Adrenal gland (tissue), 12 donors: ENCODE data around the gene NOP9. TPM values are rescaled to one million over a fixed set of nuclear protein-coding genes. Genes with fewer than 3 reads are reported as not detected.

Experiments
- DNase-seq, 7 donors: peaks; one replicate each; pipeline ENCODE4 v3.0.0-alpha.2; 2019 to 2020
- H3K27ac ChIP-seq, 5 donors: fragments of 200-600 bp; sonication (generic) in 4 of 5; 1 replicate in 3 of 5; 2 replicates in 2 of 5; pipeline versions ENCODE4 v1.5.1 to v1.8.0; 2016 to 2020; ENCODE audit warnings: mild to moderate bottlenecking in 1 of 5
- H3K27me3 ChIP-seq: fragments of 200-600 bp; 2 replicates; pipeline ENCODE4 v1.8.0; 2021
- H3K36me3 ChIP-seq, 2 donors: fragments of 200-600 bp; replicated peaks in 1 of 2; 1 replicate in 1 of 2; 2 replicates in 1 of 2; pipeline versions ENCODE4 v1.5.1 to v1.8.0; 2018 to 2022
- H3K4me1 ChIP-seq, 2 donors: fragments of 200-600 bp; replicated peaks in 1 of 2; 1 replicate in 1 of 2; 2 replicates in 1 of 2; pipeline versions ENCODE4 v1.5.1 to v1.8.0; 2018 to 2021
- H3K4me3 ChIP-seq, 4 donors: fragments of 200-600 bp; sonication (generic) in 3 of 4; one replicate each; pipeline ENCODE4 v1.5.1; 2016 to 2018
- H3K9me3 ChIP-seq, 3 donors: fragments of 200-600 bp; sonication (generic) in 1 of 3; replicated peaks in 1 of 3; 1 replicate in 2 of 3; 2 replicates in 1 of 3; pipeline versions ENCODE4 v1.5.1 to v1.8.0; 2016 to 2021
- POLR2A ChIP-seq, 2 donors: fragments of 450-650 bp; IDR thresholded peaks; one replicate each; pipeline ENCODE4 v1.6.1; 2017; ENCODE audit warnings: antibody characterized with exemption in 2 of 2, mild to moderate bottlenecking in 2 of 2, moderate library complexity in 1 of 2
- WGBS, 4 donors: extraction: QIAGEN DNeasy Blood & Tissue Kit in 2 of 4; methylation state at CpG; one replicate each; pipeline versions ENCODE4 v1.1.5 to v1.1.7; 2013 to 2017; 5-methylcytosine and 5-hydroxymethylcytosine counted together
- intact Hi-C, 2 donors: fragments of 100-400 bp; cut with DNase I; formaldehyde crosslinking; loops; one replicate each; pipeline versions ENCODE4 v1.14.1 to v1.15.0; 2022 to 2023
- polyA plus RNA-seq, 3 donors: library from polyadenylated mRNA; stranded (reverse); fragments of 200-250 nt in 2 of 3; fragments of 350-450 nt in 1 of 3; fragmentation: Illumina TruSeq in 1 of 3; extraction: RNeasy Lipid Tissue Mini Kit (QIAGEN cat#74804) in 1 of 3; gene quantifications; one replicate each; pipeline ENCODE4 v1.2.3, GENCODE V29; 2013 to 2014
- total RNA-seq, 9 donors: library from RNA; depleted of rRNA in 4 of 9; stranded (reverse); fragments of >200 nt in 4 of 9; fragments of 120-200 nt in 1 of 9; fragmentation: NEBNext Ultra II Directional in 1 of 9; extraction: Animal tissue kit (Norgen Biotek cat#: 25700) in 1 of 9; gene quantifications; one replicate each; pipeline versions ENCODE4 v1.1.0 to v1.2.4, GENCODE V29; 2013 to 2023
- TF ChIP-seq, protein P1 (sequence below), 6 experiments: fragments of 450-650 bp in 4 of 6; fragments of 200-600 bp in 2 of 6; sonication (generic) in 1 of 6; IDR thresholded peaks; 1 replicate in 5 of 6; 2 replicates in 1 of 6; pipeline versions ENCODE4 v1.5.1 to v1.8.0; 2016 to 2021; ENCODE audit warnings: antibody characterized with exemption in 6 of 6, mild to moderate bottlenecking in 2 of 6, moderate library complexity in 1 of 6
- donor health status: healthy with polysubstance abuse.
- donor health status: Bipolar disorder and iron deficiency.
- donor health status: DM: yes; HTN: yes; CAD: no.
- donor health status: DM: no; HTN: no; CAD: no.
- donor health status: DM: no; HTN: no; CAD: no.
- donor health status: DM: yes; HTN: yes; CAD: no.

NOP9 gene
- total and polyA plus RNA-seq, 12 donors: 9.1 to 28.2 (median 18.2) TPM

GRCh38 chr14:24269910-24270536 is 29.6 kb upstream of the NOP9 start:
- Histone ChIP-seq H3K36me3 (peaks cover 0 to 20% of the 10 kb centered on the region in 2 donors), H3K9me3 (no peaks in the 10 kb centered on the region), H3K27ac (no peak overlapping the region), H3K4me1 (peaks cover 5 to 22% of the 10 kb centered on the region in 2 donors), H3K4me3 (no peak overlapping the region), H3K27me3 (no peaks in the 10 kb centered on the region)
- WGBS, 4 donors: 96 to 97% (median 97%) methylated on average over 11 to 14 of the region's 14 CpGs
- no peak for TF ChIP-seq POLR2A (IDR thresholded peaks at IDR 0.05)
- TF ChIP-seq, protein P1, sequence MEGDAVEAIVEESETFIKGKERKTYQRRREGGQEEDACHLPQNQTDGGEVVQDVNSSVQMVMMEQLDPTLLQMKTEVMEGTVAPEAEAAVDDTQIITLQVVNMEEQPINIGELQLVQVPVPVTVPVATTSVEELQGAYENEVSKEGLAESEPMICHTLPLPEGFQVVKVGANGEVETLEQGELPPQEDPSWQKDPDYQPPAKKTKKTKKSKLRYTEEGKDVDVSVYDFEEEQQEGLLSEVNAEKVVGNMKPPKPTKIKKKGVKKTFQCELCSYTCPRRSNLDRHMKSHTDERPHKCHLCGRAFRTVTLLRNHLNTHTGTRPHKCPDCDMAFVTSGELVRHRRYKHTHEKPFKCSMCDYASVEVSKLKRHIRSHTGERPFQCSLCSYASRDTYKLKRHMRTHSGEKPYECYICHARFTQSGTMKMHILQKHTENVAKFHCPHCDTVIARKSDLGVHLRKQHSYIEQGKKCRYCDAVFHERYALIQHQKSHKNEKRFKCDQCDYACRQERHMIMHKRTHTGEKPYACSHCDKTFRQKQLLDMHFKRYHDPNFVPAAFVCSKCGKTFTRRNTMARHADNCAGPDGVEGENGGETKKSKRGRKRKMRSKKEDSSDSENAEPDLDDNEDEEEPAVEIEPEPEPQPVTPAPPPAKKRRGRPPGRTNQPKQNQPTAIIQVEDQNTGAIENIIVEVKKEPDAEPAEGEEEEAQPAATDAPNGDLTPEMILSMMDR (IDR thresholded peaks at IDR 0.05): no peak
- intact Hi-C loops: no loop called here
- no peak for DNase-seq

GRCh38 chr14:24270537-24271133 is 29.0 kb upstream of the NOP9 start:
- TF ChIP-seq POLR2A (IDR thresholded peaks at IDR 0.05): no peak
- TF ChIP-seq, protein P1 (IDR thresholded peaks at IDR 0.05): no peak
- Histone ChIP-seq H3K27ac (peak overlapping the region; percentile 81 to 99 (median 90)), H3K36me3 (peaks cover 0 to 20% of the 10 kb centered on the region in 2 donors), H3K9me3 (no peaks in the 10 kb centered on the region), H3K4me1 (peaks cover 5 to 22% of the 10 kb centered on the region in 2 donors), H3K4me3 (peak overlapping the region; percentile 32 to 96 (median 82)), H3K27me3 (no peaks in the 10 kb centered on the region)
- intact Hi-C loops: no loop called here
- 12 to 20% (median 13%) methylated on average over 8 to 13 of the region's 13 CpGs for WGBS, 4 donors
- DNase-seq: peak in 2 of 7 donors; percentile 37 to 60

- H3K9me3 ChIP-seq: no peaks in the 10 kb centered on the region
- peak within 1 kb of the TSS; percentile 32 to 96 (median 82) for H3K4me3 ChIP-seq
- H3K36me3 ChIP-seq: peaks cover 0 to 18% of the 10 kb centered on the region in 2 donors
- no peaks in the 10 kb centered on the region for H3K27me3 ChIP-seq
- peak; percentile 78 to 91 (median 82) for DNase-seq
- intact Hi-C loops: no loop called here
- peak within 1 kb of the TSS; percentile 81 to 99 (median 90) for H3K27ac ChIP-seq
- H3K4me1 ChIP-seq: peaks cover 5 to 22% of the 10 kb centered on the region in 2 donors
- WGBS, 4 donors: 0 to 1% (median 0%) methylated on average over 6 to 61 of the region's 61 CpGs
- TF ChIP-seq POLR2A (IDR thresholded peaks at IDR 0.05): peak; percentile 46 to 78
- TF ChIP-seq, protein P1 (IDR thresholded peaks at IDR 0.05): peak; percentile 36 to 79 (median 56)
Measured at GRCh38 chr14:24271134-24271833, 28.4 kb upstream of the NOP9 start, which contains the start of gene RABGGTA. Gene RABGGTA (minus strand): TSS chr14:24271597. CDS start chr14:24271115, 482 bp downstream.

DNA sequence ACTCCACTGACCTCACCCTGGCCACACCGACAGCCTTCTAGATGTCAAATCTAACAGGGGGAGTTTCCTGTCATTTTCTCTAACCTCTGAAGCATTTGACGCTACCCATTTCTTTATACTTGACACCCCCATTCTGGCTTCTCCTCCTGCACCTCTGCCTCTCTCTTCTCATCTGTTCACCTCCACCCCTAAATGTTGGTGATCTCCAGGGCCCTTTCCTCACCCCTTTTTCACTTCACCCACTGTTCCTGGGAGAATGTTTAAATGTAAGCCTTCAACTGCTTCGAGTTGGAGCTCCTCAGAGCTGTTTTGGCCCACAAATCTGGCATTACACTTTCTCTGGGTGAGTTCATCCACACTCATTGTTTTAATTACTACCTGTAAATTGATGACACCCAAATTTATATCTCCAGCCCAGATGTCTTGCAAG is 27.8 kb upstream of the NOP9 start:
- intact Hi-C loops: no loop called here
- H3K27ac ChIP-seq: peak overlapping the region in 4 of 5 donors; percentile 87 to 99 (median 92)

More for the DNA sequence above, 27.8 kb upstream of the NOP9 start:
- Histone ChIP-seq H3K9me3 (no peaks in the 10 kb centered on the region), H3K4me3 (peak overlapping the region in 3 of 4 donors; percentile 32 to 96 (median 74)), H3K4me1 (peaks cover 5 to 22% of the 10 kb centered on the region in 2 donors), H3K36me3 (peaks cover 0 to 12% of the 10 kb centered on the region in 2 donors), H3K27me3 (no peaks in the 10 kb centered on the region)
- DNase-seq: no peak
- TF ChIP-seq, protein P1 (IDR thresholded peaks at IDR 0.05): no peak
- no peak for TF ChIP-seq POLR2A (IDR thresholded peaks at IDR 0.05)
- WGBS, 4 donors: 11 to 17% (median 14%) methylated on average over 3 of the region's 3 CpGs
